SU-DHL-6 (cell line): ENCODE measurements around the gene RSL1D1.
"Not testable (repeated sequence)": the region's sequence is repeated elsewhere in the genome, so short reads cannot be mapped to it uniquely, and the experiment has no call there.

Experiments
- H2AFZ ChIP-seq: fragments of 200-600 bp; sonication (generic); 2 replicates; pipeline ENCODE4 v1.6.1; 2014; ENCODE audit warnings: low read depth, mild to moderate bottlenecking, moderate library complexity, mixed read lengths, antibody characterized with exemption, low read length; ENCODE audit not compliant: severe bottlenecking
- H3F3A ChIP-seq: fragments of 200-600 bp; shearing (Covaris generic); 2 replicates; pipeline ENCODE4 v1.6.0; 2016; ENCODE audit warnings: antibody characterized with exemption, mild to moderate bottlenecking; ENCODE audit not compliant: insufficient read depth
- H3K27ac ChIP-seq: fragments of 200-600 bp; sonication (generic); 2 replicates; pipeline ENCODE4 v1.5.1; 2016; ENCODE audit warnings: low read depth, mild to moderate bottlenecking, low read length, moderate library complexity, mixed read lengths
- H3K27me3 ChIP-seq: fragments of 200-600 bp; sonication (generic), shearing (Covaris generic); 2 replicates; pipeline ENCODE4 v1.6.0; 2014; ENCODE audit warnings: mild to moderate bottlenecking, low read length
- H3K36me3 ChIP-seq: fragments of 200-600 bp; sonication (generic); 2 replicates; pipeline ENCODE4 v1.6.1; 2014; ENCODE audit warnings: mild to moderate bottlenecking, low read length, mixed read lengths
- H3K4me2 ChIP-seq: fragments of 300-600, 200-600 bp; shearing (Covaris generic), sonication (generic); 2 replicates; pipeline ENCODE4 v1.6.0; 2014; ENCODE audit warnings: low read length, low read depth, mild to moderate bottlenecking; ENCODE audit not compliant: poor library complexity, severe bottlenecking
- H3K4me3 ChIP-seq: fragments of 200-600 bp; sonication (generic); 2 replicates; pipeline ENCODE4 v1.5.1; 2014; ENCODE audit warnings: antibody characterized with exemption, low read length, mild to moderate bottlenecking, mixed read lengths; ENCODE audit not compliant: insufficient read depth, poor library complexity, severe bottlenecking
- H3K79me2 ChIP-seq: fragments of 200-600 bp; sonication (generic); 2 replicates; pipeline ENCODE4 v1.6.1; 2014; ENCODE audit warnings: mild to moderate bottlenecking, low read length, moderate library complexity; ENCODE audit not compliant: insufficient read depth
- H3K9ac ChIP-seq: fragments of 200-600 bp; sonication (generic); 2 replicates; pipeline ENCODE4 v1.7.0; 2014; ENCODE audit warnings: mild to moderate bottlenecking, low read length
- H3K9me2 ChIP-seq: fragments of 200-600 bp; sonication (generic); replicated peaks from 2 replicates; pipeline ENCODE4 v1.6.1; 2014; ENCODE audit warnings: low read length; ENCODE audit not compliant: insufficient read depth
- H3K9me3 ChIP-seq: fragments of 200-600 bp; sonication (generic); 2 replicates; pipeline ENCODE4 v1.6.1; 2014; ENCODE audit warnings: low read length, mixed read lengths; ENCODE audit not compliant: insufficient read depth
- H4K20me1 ChIP-seq: fragments of 200-600 bp; sonication (generic); 2 replicates; pipeline ENCODE4 v1.6.1; 2014; ENCODE audit warnings: low read depth, mild to moderate bottlenecking, antibody characterized with exemption, low read length, moderate library complexity, mixed read lengths
- CTCF ChIP-seq: fragments of 200-600 bp; sonication (generic); IDR thresholded peaks from one replicate; pipeline ENCODE4 v1.5.1; 2017; ENCODE audit warnings: antibody characterized with exemption, mild to moderate bottlenecking, low read length, moderate library complexity; ENCODE audit not compliant: insufficient read depth, poor library complexity, severe bottlenecking
- EZH2phosphoT487 ChIP-seq: fragments of 200-600 bp; sonication (generic), shearing (Covaris generic); conservative IDR thresholded peaks from 2 replicates; pipeline ENCODE4 v1.6.1; 2018; ENCODE audit warnings: mild to moderate bottlenecking, antibody characterized with exemption, low read length, moderate library complexity, mixed read lengths

RSL1D1 gene

GRCh38 chr16:11833951-11834695, 17.2 kb downstream of the RSL1D1 start:
- no peak overlapping the region for H3K4me3 ChIP-seq
- TF ChIP-seq CTCF = no peak
- TF ChIP-seq EZH2phosphoT487 = no peak
- peaks cover 8% of the 10 kb centered on the region for H3K36me3 ChIP-seq
- peaks cover 6% of the 10 kb centered on the region; the same call in 1 of the 2 replicates for H3F3A ChIP-seq
- H3K27ac ChIP-seq = no peak overlapping the region
- no peaks in the 10 kb centered on the region for H3K79me2 ChIP-seq
- H3K4me2 ChIP-seq = no peak overlapping the region
- H3K27me3 ChIP-seq = no peaks in the 10 kb centered on the region
- no peak overlapping the region for H3K9ac ChIP-seq
- H3K9me3 ChIP-seq = no peaks in the 10 kb centered on the region
- no peak overlapping the region for H2AFZ ChIP-seq
- H3K9me2 ChIP-seq = no peaks in the 10 kb centered on the region
- H4K20me1 ChIP-seq = peaks cover 10% of the 10 kb centered on the region; the same call in 1 of the 2 replicates

GRCh38 chr16:11828696-11829095, 22.6 kb downstream of the RSL1D1 start:
- no peaks in the 10 kb centered on the region for H3K27me3 ChIP-seq
- H3K27ac ChIP-seq = no peak overlapping the region
- no peaks in the 10 kb centered on the region for H3K9me3 ChIP-seq
- TF ChIP-seq EZH2phosphoT487 = no peak
- no peak for TF ChIP-seq CTCF
- H3K36me3 ChIP-seq = no peaks in the 10 kb centered on the region
- no peaks in the 10 kb centered on the region for H4K20me1 ChIP-seq
- H3K4me2 ChIP-seq = no peak overlapping the region
- no peaks in the 10 kb centered on the region for H3K79me2 ChIP-seq
- H3K9me2 ChIP-seq = no peaks in the 10 kb centered on the region
- H2AFZ ChIP-seq = no peak overlapping the region
- H3K9ac ChIP-seq = no peak overlapping the region
- 0 out of 2 replicates have a peak, but pooled peaks cover 4% of the 10 kb centered on the region for H3F3A ChIP-seq
- H3K4me3 ChIP-seq = no peak overlapping the region

- H4K20me1 ChIP-seq, H3K4me2 ChIP-seq, H3K4me3 ChIP-seq, H3K9me2 ChIP-seq, H2AFZ ChIP-seq, H3K9me3 ChIP-seq, H3K9ac ChIP-seq, H3K27me3 ChIP-seq, H3K79me2 ChIP-seq, H3K36me3 ChIP-seq, H3K27ac ChIP-seq, H3F3A ChIP-seq: not testable (repeated sequence)
Observed at GRCh38 chr16:11825520-11826165, 25.7 kb downstream of the RSL1D1 start.

GRCh38 chr16:11824362-11824761, 27.0 kb downstream of the RSL1D1 start:
- H4K20me1 ChIP-seq = no peaks in the 10 kb centered on the region
- no peaks in the 10 kb centered on the region for H3K9me3 ChIP-seq
- no peak overlapping the region for H3K4me2 ChIP-seq
- no peak overlapping the region for H3K4me3 ChIP-seq
- no peaks in the 10 kb centered on the region for H3K9me2 ChIP-seq
- H3F3A ChIP-seq = 0 out of 2 replicates have a peak, but pooled peaks cover 4% of the 10 kb centered on the region
- no peak overlapping the region for H2AFZ ChIP-seq
- TF ChIP-seq CTCF = no peak
- TF ChIP-seq EZH2phosphoT487 = no peak
- no peak overlapping the region for H3K9ac ChIP-seq
- no peaks in the 10 kb centered on the region for H3K36me3 ChIP-seq
- no peaks in the 10 kb centered on the region for H3K27me3 ChIP-seq
- H3K27ac ChIP-seq = no peak overlapping the region
- H3K79me2 ChIP-seq = no peaks in the 10 kb centered on the region

GRCh38 chr16:11823645-11824044, 27.7 kb downstream of the RSL1D1 start:
- H3K27ac ChIP-seq, H3F3A ChIP-seq, H3K27me3 ChIP-seq, H3K4me3 ChIP-seq, H3K36me3 ChIP-seq, H3K9me2 ChIP-seq, H3K9ac ChIP-seq, H3K9me3 ChIP-seq, H4K20me1 ChIP-seq, H2AFZ ChIP-seq, H3K4me2 ChIP-seq, H3K79me2 ChIP-seq: not testable (repeated sequence)
